GM18867 (cell line): Measurements from ENCODE around the gene KIF6.
A peak's percentile ranks its signal among the peaks of the same experiment; 100 is the strongest.

Source experiments
- ATAC-seq: cut with Tn5 transposase; IDR thresholded peaks from one replicate; pipeline ENCODE4 v1.9.1; 2021; ENCODE audit warnings: mild to moderate bottlenecking, moderate library complexity; ENCODE audit not compliant: unreplicated experiment

The KIF6 gene

GRCh38 chr6:39666706-39667489 lies 58.3 kb downstream of the KIF6 start:
- no peak for ATAC-seq

DNA sequence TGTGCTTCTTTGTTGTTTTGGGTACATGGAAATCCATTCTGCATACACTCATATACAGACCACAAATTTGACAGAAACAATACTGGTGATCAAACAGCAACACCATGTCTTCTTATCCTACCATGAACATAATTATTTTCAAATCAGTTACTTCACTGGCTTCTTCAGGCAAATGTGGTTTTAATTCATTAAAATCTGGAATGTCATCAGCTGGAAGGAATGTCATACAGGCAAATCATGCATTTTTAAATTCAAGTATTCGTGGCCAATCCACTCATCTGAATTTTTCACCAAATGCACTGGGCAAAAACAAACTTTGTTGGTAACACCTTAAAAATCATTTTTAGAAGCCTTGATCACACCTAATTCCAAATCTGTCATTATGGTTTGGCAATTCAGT lies 59.3 kb downstream of the KIF6 start:
- no peak for ATAC-seq

DNA sequence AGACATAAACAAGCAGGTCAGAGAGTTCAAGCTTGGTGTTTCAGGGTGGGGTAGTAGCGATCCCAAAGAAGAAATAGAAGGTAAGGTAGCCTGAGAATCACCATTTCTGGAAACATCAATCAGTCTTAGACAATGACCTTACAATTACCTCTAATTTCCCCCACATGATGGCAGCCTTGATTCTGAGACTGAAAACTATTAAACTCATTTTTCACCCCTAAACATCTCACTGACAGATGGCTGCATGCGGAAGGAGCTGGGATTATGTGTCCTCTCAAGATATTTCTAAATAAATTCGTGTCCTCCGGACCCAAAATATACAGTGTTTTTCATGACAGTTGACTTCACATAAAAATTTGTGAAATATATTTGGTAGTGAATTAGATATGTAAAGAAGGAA lies 61.0 kb downstream of the KIF6 start:
- ATAC-seq = no peak

DNA sequence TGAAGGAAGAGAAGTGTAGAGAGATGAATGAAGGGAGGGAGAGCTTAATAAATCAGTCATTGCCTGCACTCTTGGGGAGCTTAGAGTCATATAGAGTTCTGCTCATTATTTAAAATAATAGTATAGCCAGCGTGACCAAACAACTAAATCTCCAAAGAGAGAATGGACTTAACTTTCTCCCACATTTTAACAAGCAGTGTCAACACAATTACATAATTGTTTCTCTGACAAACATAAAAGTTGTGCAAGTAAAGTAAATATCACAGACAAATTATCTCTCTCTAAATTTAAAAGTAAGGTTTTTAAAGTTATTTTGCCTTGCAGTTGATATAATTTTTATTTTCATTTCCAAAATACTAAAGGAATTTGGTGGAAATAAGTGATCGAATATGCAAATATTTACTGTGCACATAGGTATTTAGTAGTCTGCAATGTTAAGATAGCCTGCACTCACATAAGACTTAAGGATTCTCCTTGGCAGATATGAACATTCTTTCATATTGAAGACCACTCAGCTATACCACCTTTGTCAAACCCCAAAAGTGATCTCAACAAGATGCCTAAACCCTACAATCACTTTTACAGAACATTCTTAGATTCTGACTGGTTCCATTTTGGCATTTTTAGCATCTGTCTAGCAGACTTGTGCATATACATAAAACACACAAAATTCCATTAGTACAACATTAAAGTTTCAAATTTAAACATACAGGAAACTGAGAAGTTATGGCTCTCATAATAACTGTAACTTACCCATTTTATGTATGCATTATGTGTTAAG lies 67.7 kb downstream of the KIF6 start:
- no peak for ATAC-seq

GRCh38 chr6:39654121-39654520 lies 71.1 kb downstream of the KIF6 start:
- ATAC-seq = no peak

DNA sequence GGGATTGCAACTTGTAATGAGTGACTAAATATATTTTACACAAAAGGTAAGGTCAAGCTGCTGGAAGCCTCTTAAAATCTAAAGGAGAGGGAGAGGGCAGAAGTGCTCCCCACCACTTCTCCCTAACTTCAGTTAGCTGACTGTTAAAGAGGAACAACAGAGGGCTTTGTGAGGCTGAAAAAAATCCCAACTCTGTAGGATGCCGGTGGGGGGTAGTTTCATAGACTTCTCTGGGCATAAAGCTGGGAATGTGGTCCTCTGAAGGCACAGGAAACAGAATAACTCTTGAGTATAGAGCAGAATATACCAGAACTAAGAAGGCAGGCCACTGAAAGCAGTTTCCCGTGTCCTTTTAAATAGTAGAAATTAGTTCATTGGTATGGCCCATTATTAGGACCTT lies 71.6 kb downstream of the KIF6 start:
- ATAC-seq = no peak

- no peak for ATAC-seq
Measured at GRCh38 chr6:39649996-39650395, 75.2 kb downstream of the KIF6 start.

- no peak for ATAC-seq
Measured at GRCh38 chr6:39646751-39647420, 78.3 kb downstream of the KIF6 start.

GRCh38 chr6:39642270-39642669 lies 82.9 kb downstream of the KIF6 start:
- no peak for ATAC-seq

GRCh38 chr6:39638126-39638822 lies 86.9 kb downstream of the KIF6 start:
- no peak for ATAC-seq

- ATAC-seq = no peak
Measured at GRCh38 chr6:39634646-39635341, 90.4 kb downstream of the KIF6 start.

DNA sequence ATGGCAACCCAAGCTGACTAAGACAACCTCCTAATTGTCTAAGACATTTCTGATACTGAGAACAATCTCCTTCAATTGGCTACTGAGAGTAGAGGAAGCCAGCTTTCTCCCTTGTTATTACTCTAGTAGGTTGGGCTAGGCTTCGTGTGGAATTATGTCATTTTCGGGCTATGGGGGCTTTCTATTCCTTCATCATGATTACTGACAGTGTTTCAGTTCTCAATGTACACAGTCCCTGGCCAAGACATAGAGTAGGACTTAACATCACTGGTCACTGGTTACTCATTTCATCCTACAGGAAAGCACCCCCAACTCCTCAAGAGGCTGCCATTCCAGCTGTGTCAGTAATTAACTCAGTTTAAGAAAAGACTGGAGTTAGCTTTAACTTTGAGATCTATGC lies 100.0 kb downstream of the KIF6 start:
- no peak for ATAC-seq

GRCh38 chr6:39623750-39624149 lies 101.5 kb downstream of the KIF6 start:
- no peak for ATAC-seq

- ATAC-seq = no peak
Measured at GRCh38 chr6:39617520-39617919, 107.7 kb downstream of the KIF6 start.

DNA sequence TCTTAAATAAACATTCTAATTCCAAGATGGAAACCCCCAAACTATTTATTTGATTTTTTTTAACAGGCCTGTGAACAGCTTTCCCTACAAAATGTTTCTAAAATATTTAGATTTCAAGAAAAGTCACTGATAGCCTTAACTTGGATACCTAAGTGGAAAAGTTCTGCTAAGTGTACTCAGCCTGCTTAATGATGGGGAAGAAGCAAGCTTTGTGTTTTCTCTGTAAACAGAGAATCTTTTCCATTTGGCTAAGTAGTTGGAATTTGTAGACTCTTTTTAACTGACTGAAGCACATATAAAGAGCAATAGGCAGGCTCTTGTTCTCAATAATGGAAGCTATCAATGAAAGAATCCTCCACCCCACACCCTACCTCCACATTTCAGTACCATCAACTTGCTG lies 108.2 kb downstream of the KIF6 start:
- no peak for ATAC-seq

DNA sequence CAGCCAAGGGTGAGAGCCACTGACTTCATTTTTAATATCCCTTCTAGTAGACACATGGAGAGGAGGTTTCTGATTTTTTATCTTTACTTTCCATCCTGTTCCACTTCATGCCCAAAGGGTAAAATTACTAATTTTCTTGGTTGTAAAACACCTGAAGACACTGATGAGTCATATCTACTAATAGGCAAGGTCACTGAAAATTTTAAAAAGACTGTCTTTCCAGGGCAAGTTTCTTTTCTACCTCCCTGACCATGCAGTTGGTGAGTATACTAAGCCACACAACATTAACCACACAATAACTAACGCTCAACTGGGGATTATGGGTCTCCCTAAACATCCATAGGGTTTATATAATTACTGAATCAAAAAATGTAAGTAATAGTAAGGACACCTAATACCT lies 109.6 kb downstream of the KIF6 start:
- no peak for ATAC-seq

- no peak for ATAC-seq
Measured at GRCh38 chr6:39614393-39614950, 110.7 kb downstream of the KIF6 start.

DNA sequence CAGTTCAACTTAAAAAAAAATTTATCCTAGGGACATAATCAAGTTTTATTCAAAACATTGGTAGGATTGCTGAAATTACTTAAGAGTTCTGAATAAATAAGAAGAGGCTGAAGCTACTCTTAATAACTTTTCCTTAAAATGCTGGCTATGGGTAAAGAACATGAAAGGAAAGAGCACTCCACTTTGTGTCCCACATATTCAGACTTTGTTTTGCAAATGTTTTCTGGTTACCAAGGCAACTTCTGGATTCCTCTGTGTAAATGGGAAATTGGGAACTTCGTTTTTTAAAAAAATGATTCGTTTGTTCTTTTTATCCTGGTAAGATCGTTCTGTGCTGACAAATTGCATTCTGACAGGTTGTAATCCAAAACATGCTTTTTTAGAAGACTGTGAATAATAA lies 115.0 kb downstream of the KIF6 start:
- no peak for ATAC-seq

DNA sequence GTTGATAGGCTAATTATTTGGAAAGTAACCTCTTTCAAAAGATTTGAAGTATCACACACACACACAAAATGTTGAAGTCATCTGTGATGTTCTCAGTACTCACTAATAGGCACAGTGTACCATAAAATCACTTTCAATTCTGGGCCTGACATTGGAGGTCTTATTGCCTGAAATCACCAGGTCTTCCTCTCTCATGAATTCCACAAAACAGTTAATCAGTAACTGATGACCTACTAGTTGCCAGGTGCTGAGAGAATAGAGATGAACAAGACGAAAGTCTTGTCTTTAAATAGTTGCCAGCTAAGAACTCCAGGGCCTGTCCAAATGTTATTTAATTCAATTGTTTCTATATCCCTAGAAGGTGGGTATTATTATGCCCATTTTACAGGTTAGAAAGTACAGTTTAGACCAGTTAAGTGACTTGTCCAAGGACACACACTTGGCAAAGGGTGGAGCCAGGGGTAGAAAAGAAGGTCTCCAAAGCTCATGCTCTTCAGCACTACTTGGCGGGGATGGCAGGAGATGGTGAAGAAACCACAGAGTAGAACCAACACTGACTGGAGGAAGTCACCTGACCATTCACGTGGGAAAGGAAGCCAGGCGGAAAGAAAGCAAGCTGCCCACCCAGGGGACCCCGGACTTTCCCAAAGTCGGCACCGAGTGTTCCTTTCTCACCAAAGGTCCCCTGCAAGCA lies 116.4 kb downstream of the KIF6 start:
- ATAC-seq = peak; percentile 77
